ENCODE measurements around the gene ITFG1.

ITFG1 gene

DNA sequence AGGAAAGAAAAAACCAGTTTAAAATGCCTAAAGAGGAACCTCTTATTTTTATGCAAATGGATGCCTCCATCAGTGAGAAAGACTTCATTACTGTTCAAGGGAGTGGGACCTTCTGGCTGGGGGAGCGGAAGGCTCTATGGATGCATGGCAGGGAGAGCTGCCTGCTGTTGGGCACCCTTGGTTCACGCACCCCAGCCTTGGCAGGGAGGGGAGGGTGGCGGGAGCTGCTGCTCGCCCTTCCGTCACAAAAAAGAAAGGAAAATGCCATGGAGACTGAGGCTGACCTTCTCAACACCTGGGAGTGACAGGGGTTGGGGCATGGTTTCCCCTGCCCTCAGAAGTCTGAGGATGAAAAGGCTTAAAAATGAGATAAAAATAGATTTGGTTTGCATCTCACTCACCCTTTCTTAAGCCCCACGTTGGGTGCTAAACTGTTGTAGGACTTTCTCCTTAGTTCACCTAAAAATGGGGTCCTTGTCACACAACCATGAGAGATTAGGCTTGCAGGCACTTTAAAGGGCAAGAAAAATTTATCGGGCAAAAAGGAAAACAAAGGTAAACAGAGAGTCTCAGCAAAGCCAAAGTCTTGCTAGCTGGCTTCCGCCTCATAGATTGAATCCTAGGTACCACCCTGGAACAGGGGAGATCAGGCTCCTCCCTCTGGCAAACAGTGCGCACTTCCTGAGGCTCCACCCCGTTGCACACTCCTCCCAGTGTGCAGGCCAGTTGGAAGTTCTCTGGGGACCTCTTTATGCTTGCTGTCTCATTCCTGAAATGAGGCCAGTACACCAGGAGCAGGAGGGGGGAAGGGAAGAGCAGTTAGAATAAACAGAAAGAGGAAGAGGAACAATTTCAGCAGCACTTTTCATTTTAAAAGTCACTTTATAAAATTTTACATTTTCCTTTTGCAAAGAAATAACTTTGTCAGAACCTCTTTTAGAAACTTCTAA lies 31.8 kb upstream of the ITFG1 start:
- Histone ChIP-seq H3K36me3 (ENCODE audit: control insufficient read depth in 1 of 2, insufficient read depth in 2 of 2, low read length in 2 of 2) (peaks cover 0 to 3% of the 10 kb centered on the region in 2 donors), H3K9ac (ENCODE audit: low read depth in 1 of 2, low read length in 2 of 2) (no peak overlapping the region), H3K4me1 (ENCODE audit: control insufficient read depth in 1 of 2, insufficient read depth in 2 of 2, low read length in 2 of 2) (peaks cover 0 to 22% of the 10 kb centered on the region in 2 donors), H3K27me3 (ENCODE audit: control insufficient read depth in 1 of 2, insufficient read depth in 2 of 2, low read length in 2 of 2) (no peaks in the 10 kb centered on the region), H3K9me3 (ENCODE audit: control insufficient read depth in 1 of 2, low read length in 2 of 2) (peaks cover 4 to 19% of the 10 kb centered on the region in 2 donors), H3K27ac (ENCODE audit: low read depth, low read length) (no peak overlapping the region), H3K4me3 (ENCODE audit: low read depth in 1 of 2, low read length in 2 of 2) (peak overlapping the region in 1 of 2 donors; percentile 3)

- peaks cover 0 to 3% of the 10 kb centered on the region in 2 donors for H3K36me3 ChIP-seq (ENCODE audit: control insufficient read depth in 1 of 2, insufficient read depth in 2 of 2, low read length in 2 of 2)
Measured at GRCh38 chr16:47492036-47492427, 31.2 kb upstream of the ITFG1 start.

GRCh38 chr16:47490471-47490870 lies 29.6 kb upstream of the ITFG1 start:
- Histone ChIP-seq H3K9ac (ENCODE audit: low read depth in 1 of 2, low read length in 2 of 2) (no peak overlapping the region), H3K36me3 (ENCODE audit: control insufficient read depth in 1 of 2, insufficient read depth in 2 of 2, low read length in 2 of 2) (peaks cover 0 to 3% of the 10 kb centered on the region in 2 donors), H3K4me1 (ENCODE audit: control insufficient read depth in 1 of 2, insufficient read depth in 2 of 2, low read length in 2 of 2) (peaks cover 0 to 22% of the 10 kb centered on the region in 2 donors), H3K4me3 (ENCODE audit: low read depth in 1 of 2, low read length in 2 of 2) (no peak overlapping the region), H3K9me3 (ENCODE audit: control insufficient read depth in 1 of 2, low read length in 2 of 2) (peaks cover 4 to 19% of the 10 kb centered on the region in 2 donors), H3K27ac (ENCODE audit: low read depth, low read length) (no peak overlapping the region), H3K27me3 (ENCODE audit: control insufficient read depth in 1 of 2, insufficient read depth in 2 of 2, low read length in 2 of 2) (no peaks in the 10 kb centered on the region)

More at GRCh38 chr16:47492036-47492427, 31.2 kb upstream of the ITFG1 start:
- peaks cover 4 to 19% of the 10 kb centered on the region in 2 donors for H3K9me3 ChIP-seq (ENCODE audit: control insufficient read depth in 1 of 2, low read length in 2 of 2)
- H3K4me3 ChIP-seq (ENCODE audit: low read depth in 1 of 2, low read length in 2 of 2): no peak overlapping the region
- H3K4me1 ChIP-seq (ENCODE audit: control insufficient read depth in 1 of 2, insufficient read depth in 2 of 2, low read length in 2 of 2): peaks cover 0 to 22% of the 10 kb centered on the region in 2 donors
- no peak overlapping the region for H3K9ac ChIP-seq (ENCODE audit: low read depth in 1 of 2, low read length in 2 of 2)
- no peak overlapping the region for H3K27ac ChIP-seq (ENCODE audit: low read depth, low read length)
- no peaks in the 10 kb centered on the region for H3K27me3 ChIP-seq (ENCODE audit: control insufficient read depth in 1 of 2, insufficient read depth in 2 of 2, low read length in 2 of 2)

- H3K9ac ChIP-seq (ENCODE audit: low read depth in 1 of 2, low read length in 2 of 2): no peak overlapping the region
- H3K4me1 ChIP-seq (ENCODE audit: control insufficient read depth in 1 of 2, insufficient read depth in 2 of 2, low read length in 2 of 2): peaks cover 0 to 6% of the 10 kb centered on the region in 2 donors
- no peak overlapping the region for H3K27ac ChIP-seq (ENCODE audit: low read depth, low read length)
- peaks cover 4 to 19% of the 10 kb centered on the region in 2 donors for H3K9me3 ChIP-seq (ENCODE audit: control insufficient read depth in 1 of 2, low read length in 2 of 2)
- H3K36me3 ChIP-seq (ENCODE audit: control insufficient read depth in 1 of 2, insufficient read depth in 2 of 2, low read length in 2 of 2): peaks cover 0 to 3% of the 10 kb centered on the region in 2 donors
- no peak overlapping the region for H3K4me3 ChIP-seq (ENCODE audit: low read depth in 1 of 2, low read length in 2 of 2)
- H3K27me3 ChIP-seq (ENCODE audit: control insufficient read depth in 1 of 2, insufficient read depth in 2 of 2, low read length in 2 of 2): no peaks in the 10 kb centered on the region
Measured at GRCh38 chr16:47488051-47488450, 27.2 kb upstream of the ITFG1 start.

- H3K36me3 ChIP-seq (ENCODE audit: control insufficient read depth in 1 of 2, insufficient read depth in 2 of 2, low read length in 2 of 2): peaks cover 0 to 3% of the 10 kb centered on the region in 2 donors
- H3K9ac ChIP-seq (ENCODE audit: low read depth in 1 of 2, low read length in 2 of 2): no peak overlapping the region
- H3K27ac ChIP-seq (ENCODE audit: low read depth, low read length): no peak overlapping the region
- no peaks in the 10 kb centered on the region for H3K27me3 ChIP-seq (ENCODE audit: control insufficient read depth in 1 of 2, insufficient read depth in 2 of 2, low read length in 2 of 2)
- no peaks in the 10 kb centered on the region for H3K4me1 ChIP-seq (ENCODE audit: control insufficient read depth in 1 of 2, insufficient read depth in 2 of 2, low read length in 2 of 2)
- H3K9me3 ChIP-seq (ENCODE audit: control insufficient read depth in 1 of 2, low read length in 2 of 2): peaks cover 4 to 19% of the 10 kb centered on the region in 2 donors
- H3K4me3 ChIP-seq (ENCODE audit: low read depth in 1 of 2, low read length in 2 of 2): no peak overlapping the region
Measured at GRCh38 chr16:47486856-47487255, 26.0 kb upstream of the ITFG1 start.

DNA sequence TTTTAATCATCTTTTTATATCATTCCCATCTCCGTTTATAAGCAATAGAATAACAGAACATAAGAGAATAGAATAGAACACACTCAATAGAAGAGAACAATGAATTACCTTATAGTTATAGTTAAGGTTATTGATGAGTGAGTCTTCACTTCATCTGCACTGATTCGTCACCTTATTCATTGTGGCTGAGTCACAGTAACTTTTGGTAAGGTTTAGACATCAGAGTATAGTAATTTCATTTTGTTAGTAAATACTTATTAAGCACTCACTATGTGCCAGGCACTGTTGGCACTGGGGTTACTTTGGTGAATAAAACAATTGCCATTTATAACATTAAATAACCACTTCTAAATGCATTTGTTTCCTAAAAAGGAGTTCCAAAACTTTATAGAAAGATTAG lies 22.8 kb upstream of the ITFG1 start:
- Histone ChIP-seq H3K4me3 (ENCODE audit: low read depth in 1 of 2, low read length in 2 of 2) (no peak overlapping the region), H3K36me3 (ENCODE audit: control insufficient read depth in 1 of 2, insufficient read depth in 2 of 2, low read length in 2 of 2) (no peaks in the 10 kb centered on the region), H3K27ac (ENCODE audit: low read depth, low read length) (no peak overlapping the region), H3K4me1 (ENCODE audit: control insufficient read depth in 1 of 2, insufficient read depth in 2 of 2, low read length in 2 of 2) (no peaks in the 10 kb centered on the region), H3K9ac (ENCODE audit: low read depth in 1 of 2, low read length in 2 of 2) (no peak overlapping the region), H3K9me3 (ENCODE audit: control insufficient read depth in 1 of 2, low read length in 2 of 2) (peaks cover 2 to 4% of the 10 kb centered on the region in 2 donors), H3K27me3 (ENCODE audit: control insufficient read depth in 1 of 2, insufficient read depth in 2 of 2, low read length in 2 of 2) (no peaks in the 10 kb centered on the region)

DNA sequence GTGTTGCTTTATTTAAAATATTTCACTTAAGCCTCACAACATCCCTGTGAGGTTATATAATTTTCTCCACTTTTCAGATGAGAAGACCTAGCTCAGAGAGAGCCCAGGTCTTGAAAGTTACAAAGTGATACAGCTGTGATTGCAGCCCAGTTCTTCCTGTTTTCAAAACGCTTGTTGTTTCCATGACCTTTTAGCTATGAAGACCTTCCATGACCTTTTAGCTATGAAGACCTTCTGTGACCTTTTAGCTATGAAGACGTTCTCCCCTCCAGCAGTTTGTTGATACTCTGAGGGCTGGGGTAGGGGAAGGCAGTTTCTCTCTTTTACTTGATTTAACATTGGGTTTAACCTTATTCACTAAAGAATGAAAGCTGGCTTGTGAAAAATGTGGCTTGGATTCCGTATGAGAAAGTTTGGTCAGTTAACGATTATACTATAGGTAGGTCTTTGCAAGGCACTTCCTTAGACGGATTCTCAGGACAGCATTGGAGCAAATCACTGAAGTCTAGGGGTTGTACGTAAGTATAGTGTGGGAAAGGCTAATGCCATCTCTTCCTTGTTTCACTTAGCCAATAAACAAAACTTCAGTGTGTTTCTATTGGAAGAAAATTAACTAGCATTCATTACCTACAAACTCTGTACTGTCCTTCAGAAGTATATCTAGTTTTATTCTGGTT lies 21.0 kb upstream of the ITFG1 start:
- Histone ChIP-seq H3K4me3 (ENCODE audit: low read depth in 1 of 2, low read length in 2 of 2) (no peak overlapping the region), H3K4me1 (ENCODE audit: control insufficient read depth in 1 of 2, insufficient read depth in 2 of 2, low read length in 2 of 2) (no peaks in the 10 kb centered on the region), H3K36me3 (ENCODE audit: control insufficient read depth in 1 of 2, insufficient read depth in 2 of 2, low read length in 2 of 2) (peaks cover 0 to 1% of the 10 kb centered on the region in 2 donors), H3K9ac (ENCODE audit: low read depth in 1 of 2, low read length in 2 of 2) (no peak overlapping the region), H3K27me3 (ENCODE audit: control insufficient read depth in 1 of 2, insufficient read depth in 2 of 2, low read length in 2 of 2) (no peaks in the 10 kb centered on the region), H3K27ac (ENCODE audit: low read depth, low read length) (no peak overlapping the region), H3K9me3 (ENCODE audit: control insufficient read depth in 1 of 2, low read length in 2 of 2) (no peaks in the 10 kb centered on the region)

DNA sequence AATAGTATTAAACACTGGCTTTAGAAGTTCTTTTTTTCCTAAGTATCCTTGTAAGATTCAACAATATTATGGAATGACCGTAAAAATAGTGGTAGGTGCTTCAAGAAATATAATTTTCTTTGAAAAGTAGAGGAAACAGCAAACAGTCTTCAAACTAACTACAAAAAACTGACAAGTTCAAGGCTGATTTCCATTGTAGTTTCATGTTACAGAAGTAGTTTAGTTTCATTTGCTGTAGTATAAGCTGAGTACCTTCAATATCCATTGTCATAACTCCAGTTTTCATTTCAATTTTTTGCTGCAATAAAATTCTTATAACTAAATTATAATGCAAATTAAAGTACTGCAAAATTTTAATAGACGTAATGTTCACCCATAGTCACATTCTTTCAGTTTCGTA lies 19.5 kb upstream of the ITFG1 start:
- no peaks in the 10 kb centered on the region for H3K4me1 ChIP-seq (ENCODE audit: control insufficient read depth in 1 of 2, insufficient read depth in 2 of 2, low read length in 2 of 2)
- H3K27ac ChIP-seq (ENCODE audit: low read depth, low read length): no peak overlapping the region
- no peak overlapping the region for H3K4me3 ChIP-seq (ENCODE audit: low read depth in 1 of 2, low read length in 2 of 2)
- no peak overlapping the region for H3K9ac ChIP-seq (ENCODE audit: low read depth in 1 of 2, low read length in 2 of 2)
- H3K36me3 ChIP-seq (ENCODE audit: control insufficient read depth in 1 of 2, insufficient read depth in 2 of 2, low read length in 2 of 2): peaks cover 0 to 3% of the 10 kb centered on the region in 2 donors
- H3K27me3 ChIP-seq (ENCODE audit: control insufficient read depth in 1 of 2, insufficient read depth in 2 of 2, low read length in 2 of 2): no peaks in the 10 kb centered on the region
- H3K9me3 ChIP-seq (ENCODE audit: control insufficient read depth in 1 of 2, low read length in 2 of 2): no peaks in the 10 kb centered on the region

- Histone ChIP-seq H3K27ac (ENCODE audit: low read depth, low read length) (no peak overlapping the region), H3K9me3 (ENCODE audit: control insufficient read depth in 1 of 2, low read length in 2 of 2) (no peaks in the 10 kb centered on the region), H3K4me3 (ENCODE audit: low read depth in 1 of 2, low read length in 2 of 2) (no peak overlapping the region), H3K27me3 (ENCODE audit: control insufficient read depth in 1 of 2, insufficient read depth in 2 of 2, low read length in 2 of 2) (no peaks in the 10 kb centered on the region), H3K36me3 (ENCODE audit: control insufficient read depth in 1 of 2, insufficient read depth in 2 of 2, low read length in 2 of 2) (peaks cover 0 to 3% of the 10 kb centered on the region in 2 donors), H3K9ac (ENCODE audit: low read depth in 1 of 2, low read length in 2 of 2) (no peak overlapping the region), H3K4me1 (ENCODE audit: control insufficient read depth in 1 of 2, insufficient read depth in 2 of 2, low read length in 2 of 2) (no peaks in the 10 kb centered on the region)
Measured at GRCh38 chr16:47477679-47478078, 16.8 kb upstream of the ITFG1 start.

Measured in duodenal mucosa (tissue), 2 donors.